ENCODE data around the gene EMP2.

- TF ChIP-seq POLR2A (IDR thresholded peaks at IDR 0.05) (no peak), CTCF (IDR thresholded peaks at IDR 0.05) (no peak)
Observed at GRCh38 chr16:10531582-10531981, 48.8 kb downstream of the EMP2 start.
